ENCODE results near the gene JMJD7.

Gene JMJD7

GRCh38 chr15:41852736-41853590, 25.1 kb downstream of the JMJD7 start:
- no peak overlapping the region for H3K4me3 ChIP-seq (ENCODE audit: low read length in 2 of 2)
- H3K27ac ChIP-seq (ENCODE audit: low read length), result no peak overlapping the region
- no peaks in the 10 kb centered on the region for H3K4me1 ChIP-seq (ENCODE audit: control insufficient read depth, insufficient read depth, low read length)
- peaks cover 0 to 3% of the 10 kb centered on the region in 2 donors for H3K36me3 ChIP-seq (ENCODE audit: control insufficient read depth in 2 of 2, insufficient read depth in 2 of 2, low read length in 2 of 2)
- peaks cover 21 to 28% of the 10 kb centered on the region in 2 donors for H3K27me3 ChIP-seq (ENCODE audit: control insufficient read depth in 1 of 2, insufficient read depth in 2 of 2, low read length in 2 of 2)
- no peaks in the 10 kb centered on the region for H3K9me3 ChIP-seq (ENCODE audit: control insufficient read depth in 2 of 2, low read length in 2 of 2)
- H3K9ac ChIP-seq (ENCODE audit: low read length in 2 of 2), result no peak overlapping the region

- Histone ChIP-seq H3K27me3 (ENCODE audit: control insufficient read depth in 1 of 2, insufficient read depth in 2 of 2, low read length in 2 of 2) (peaks cover 21 to 28% of the 10 kb centered on the region in 2 donors), H3K9ac (ENCODE audit: low read length in 2 of 2) (no peak overlapping the region), H3K27ac (ENCODE audit: low read length) (no peak overlapping the region)
These were observed 25.9 kb downstream of the JMJD7 start for GRCh38 chr15:41853831-41854230.

GRCh38 chr15:41854443-41854842, 26.6 kb downstream of the JMJD7 start:
- peaks cover 21 to 28% of the 10 kb centered on the region in 2 donors for H3K27me3 ChIP-seq (ENCODE audit: control insufficient read depth in 1 of 2, insufficient read depth in 2 of 2, low read length in 2 of 2)
- no peak overlapping the region for H3K4me3 ChIP-seq (ENCODE audit: low read length in 2 of 2)
- H3K9ac ChIP-seq (ENCODE audit: low read length in 2 of 2), result no peak overlapping the region
- no peaks in the 10 kb centered on the region for H3K9me3 ChIP-seq (ENCODE audit: control insufficient read depth in 2 of 2, low read length in 2 of 2)
- H3K4me1 ChIP-seq (ENCODE audit: control insufficient read depth, insufficient read depth, low read length), result no peaks in the 10 kb centered on the region
- H3K36me3 ChIP-seq (ENCODE audit: control insufficient read depth in 2 of 2, insufficient read depth in 2 of 2, low read length in 2 of 2), result no peaks in the 10 kb centered on the region
- no peak overlapping the region for H3K27ac ChIP-seq (ENCODE audit: low read length)

More at GRCh38 chr15:41853831-41854230, 25.9 kb downstream of the JMJD7 start:
- H3K4me1 ChIP-seq (ENCODE audit: control insufficient read depth, insufficient read depth, low read length), result no peaks in the 10 kb centered on the region
- no peak overlapping the region for H3K4me3 ChIP-seq (ENCODE audit: low read length in 2 of 2)
- no peaks in the 10 kb centered on the region for H3K36me3 ChIP-seq (ENCODE audit: control insufficient read depth in 2 of 2, insufficient read depth in 2 of 2, low read length in 2 of 2)
- H3K9me3 ChIP-seq (ENCODE audit: control insufficient read depth in 2 of 2, low read length in 2 of 2), result no peaks in the 10 kb centered on the region

GRCh38 chr15:41855261-41855961, 27.5 kb downstream of the JMJD7 start:
- Histone ChIP-seq H3K36me3 (ENCODE audit: control insufficient read depth in 2 of 2, insufficient read depth in 2 of 2, low read length in 2 of 2) (no peaks in the 10 kb centered on the region), H3K9me3 (ENCODE audit: control insufficient read depth in 2 of 2, low read length in 2 of 2) (no peaks in the 10 kb centered on the region), H3K27me3 (ENCODE audit: control insufficient read depth in 1 of 2, insufficient read depth in 2 of 2, low read length in 2 of 2) (peaks cover 21 to 29% of the 10 kb centered on the region in 2 donors), H3K27ac (ENCODE audit: low read length) (no peak overlapping the region), H3K4me1 (ENCODE audit: control insufficient read depth, insufficient read depth, low read length) (no peaks in the 10 kb centered on the region), H3K4me3 (ENCODE audit: low read length in 2 of 2) (no peak overlapping the region), H3K9ac (ENCODE audit: low read length in 2 of 2) (no peak overlapping the region)

GRCh38 chr15:41856262-41856661, 28.4 kb downstream of the JMJD7 start:
- H3K4me1 ChIP-seq (ENCODE audit: control insufficient read depth, insufficient read depth, low read length), result no peaks in the 10 kb centered on the region
- H3K27me3 ChIP-seq (ENCODE audit: control insufficient read depth in 1 of 2, insufficient read depth in 2 of 2, low read length in 2 of 2), result peaks cover 21 to 32% of the 10 kb centered on the region in 2 donors
- H3K36me3 ChIP-seq (ENCODE audit: control insufficient read depth in 2 of 2, insufficient read depth in 2 of 2, low read length in 2 of 2), result no peaks in the 10 kb centered on the region
- no peaks in the 10 kb centered on the region for H3K9me3 ChIP-seq (ENCODE audit: control insufficient read depth in 2 of 2, low read length in 2 of 2)
- H3K27ac ChIP-seq (ENCODE audit: low read length), result no peak overlapping the region
- no peak overlapping the region for H3K4me3 ChIP-seq (ENCODE audit: low read length in 2 of 2)
- H3K9ac ChIP-seq (ENCODE audit: low read length in 2 of 2), result no peak overlapping the region

GRCh38 chr15:41856716-41857115, 28.8 kb downstream of the JMJD7 start:
- H3K9ac ChIP-seq (ENCODE audit: low read length in 2 of 2), result no peak overlapping the region
- no peaks in the 10 kb centered on the region for H3K4me1 ChIP-seq (ENCODE audit: control insufficient read depth, insufficient read depth, low read length)
- H3K27ac ChIP-seq (ENCODE audit: low read length), result no peak overlapping the region
- H3K4me3 ChIP-seq (ENCODE audit: low read length in 2 of 2), result no peak overlapping the region
- H3K9me3 ChIP-seq (ENCODE audit: control insufficient read depth in 2 of 2, low read length in 2 of 2), result no peaks in the 10 kb centered on the region
- H3K36me3 ChIP-seq (ENCODE audit: control insufficient read depth in 2 of 2, insufficient read depth in 2 of 2, low read length in 2 of 2), result no peaks in the 10 kb centered on the region
- H3K27me3 ChIP-seq (ENCODE audit: control insufficient read depth in 1 of 2, insufficient read depth in 2 of 2, low read length in 2 of 2), result peaks cover 21 to 31% of the 10 kb centered on the region in 2 donors

GRCh38 chr15:41857316-41857715, 29.4 kb downstream of the JMJD7 start:
- H3K4me1 ChIP-seq (ENCODE audit: control insufficient read depth, insufficient read depth, low read length), result no peaks in the 10 kb centered on the region
- no peak overlapping the region for H3K9ac ChIP-seq (ENCODE audit: low read length in 2 of 2)
- no peaks in the 10 kb centered on the region for H3K36me3 ChIP-seq (ENCODE audit: control insufficient read depth in 2 of 2, insufficient read depth in 2 of 2, low read length in 2 of 2)
- H3K9me3 ChIP-seq (ENCODE audit: control insufficient read depth in 2 of 2, low read length in 2 of 2), result no peaks in the 10 kb centered on the region
- H3K27me3 ChIP-seq (ENCODE audit: control insufficient read depth in 1 of 2, insufficient read depth in 2 of 2, low read length in 2 of 2), result peaks cover 20 to 26% of the 10 kb centered on the region in 2 donors
- H3K27ac ChIP-seq (ENCODE audit: low read length), result no peak overlapping the region
- no peak overlapping the region for H3K4me3 ChIP-seq (ENCODE audit: low read length in 2 of 2)

- Histone ChIP-seq H3K4me3 (ENCODE audit: low read length in 2 of 2) (no peak overlapping the region), H3K9ac (ENCODE audit: low read length in 2 of 2) (no peak overlapping the region), H3K4me1 (ENCODE audit: control insufficient read depth, insufficient read depth, low read length) (no peaks in the 10 kb centered on the region), H3K27me3 (ENCODE audit: control insufficient read depth in 1 of 2, insufficient read depth in 2 of 2, low read length in 2 of 2) (peaks cover 15 to 20% of the 10 kb centered on the region in 2 donors), H3K36me3 (ENCODE audit: control insufficient read depth in 2 of 2, insufficient read depth in 2 of 2, low read length in 2 of 2) (no peaks in the 10 kb centered on the region), H3K9me3 (ENCODE audit: control insufficient read depth in 2 of 2, low read length in 2 of 2) (no peaks in the 10 kb centered on the region), H3K27ac (ENCODE audit: low read length) (no peak overlapping the region)
These were observed 30.9 kb downstream of the JMJD7 start for GRCh38 chr15:41858756-41859155.

- Histone ChIP-seq H3K9me3 (ENCODE audit: control insufficient read depth in 2 of 2, low read length in 2 of 2) (no peaks in the 10 kb centered on the region), H3K27ac (ENCODE audit: low read length) (no peak overlapping the region), H3K9ac (ENCODE audit: low read length in 2 of 2) (no peak overlapping the region), H3K36me3 (ENCODE audit: control insufficient read depth in 2 of 2, insufficient read depth in 2 of 2, low read length in 2 of 2) (no peaks in the 10 kb centered on the region), H3K4me1 (ENCODE audit: control insufficient read depth, insufficient read depth, low read length) (no peaks in the 10 kb centered on the region), H3K27me3 (ENCODE audit: control insufficient read depth in 1 of 2, insufficient read depth in 2 of 2, low read length in 2 of 2) (peaks cover 6 to 12% of the 10 kb centered on the region in 2 donors), H3K4me3 (ENCODE audit: low read length in 2 of 2) (no peak overlapping the region)
These were observed 32.3 kb downstream of the JMJD7 start for GRCh38 chr15:41860049-41860828.

- Histone ChIP-seq H3K9me3 (ENCODE audit: control insufficient read depth in 2 of 2, low read length in 2 of 2) (no peaks in the 10 kb centered on the region), H3K27ac (ENCODE audit: low read length) (no peak overlapping the region), H3K4me3 (ENCODE audit: low read length in 2 of 2) (no peak overlapping the region)
These were observed 34.0 kb downstream of the JMJD7 start for GRCh38 chr15:41861736-41862356.

More at GRCh38 chr15:41861736-41862356, 34.0 kb downstream of the JMJD7 start:
- H3K36me3 ChIP-seq (ENCODE audit: control insufficient read depth in 2 of 2, insufficient read depth in 2 of 2, low read length in 2 of 2), result no peaks in the 10 kb centered on the region
- H3K4me1 ChIP-seq (ENCODE audit: control insufficient read depth, insufficient read depth, low read length), result no peaks in the 10 kb centered on the region
- no peak overlapping the region for H3K9ac ChIP-seq (ENCODE audit: low read length in 2 of 2)
- H3K27me3 ChIP-seq (ENCODE audit: control insufficient read depth in 1 of 2, insufficient read depth in 2 of 2, low read length in 2 of 2), result peaks cover 3 to 5% of the 10 kb centered on the region in 2 donors
